ENCODE data around the gene GRIN1.

GRCh38 chr9:137167747-137168572 is 29.0 kb downstream of the GRIN1 start:
- TF ChIP-seq POLR2AphosphoS5 (IDR thresholded peaks at IDR 0.05; ENCODE audit: borderline replicate concordance, low read depth, low read length) (no peak), EZH2 (IDR thresholded peaks at IDR 0.05) (no peak), FOXP2 (optimal IDR thresholded peaks at IDR 0.05; ENCODE audit: control extremely low read depth, extremely low read length, insufficient read depth) (no peak)
